T47D (cell line): ENCODE data around the gene REELD1.

Experiments used
- DNase-seq, 2 experiments: peaks; one replicate each; pipeline versions ENCODE4 v3.0.0 to v3.0.0-alpha.2; 2011 to 2012; ENCODE audit warnings: low read depth in 1 of 2, low spot score in 1 of 2
- JUND ChIP-seq: IDR thresholded peaks from 2 replicates; pipeline ENCODE4 v1.6.1; 2012; ENCODE audit warnings: low read depth
- in situ Hi-C: cut with HindIII; loops from 2 replicates; pipeline ENCODE4 v1.10.0; 2016; ENCODE audit warnings: low sequenced_read_pairs, low pct_unique_long_range_greater_than_20kb

REELD1 gene

GRCh38 chr4:146257511-146257910 is 43.2 kb downstream of the REELD1 start:
- in situ Hi-C loops: no loop called here
- DNase-seq: no peak
- TF ChIP-seq JUND: no peak

DNA sequence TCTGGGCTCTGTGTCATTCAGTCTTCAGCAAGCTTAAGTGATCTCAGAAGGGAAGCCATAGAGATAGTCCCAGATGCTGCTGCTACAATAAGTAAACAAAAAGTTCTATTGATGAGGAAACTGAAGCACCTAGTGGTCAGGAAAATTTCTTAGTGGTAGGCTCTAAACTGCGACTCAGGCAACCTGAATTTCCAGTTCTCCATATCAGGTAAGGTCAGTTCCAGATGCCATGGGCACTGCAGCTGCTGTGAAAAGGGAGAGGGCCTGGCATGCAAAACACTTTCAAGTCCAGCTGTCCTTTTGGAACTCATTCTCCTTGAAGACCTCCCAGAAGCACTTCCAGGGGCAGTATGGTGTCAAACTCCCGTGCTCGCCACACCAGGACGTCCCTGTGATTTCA is 46.2 kb downstream of the REELD1 start:
- in situ Hi-C loops: no loop called here
- no peak for DNase-seq
- no peak for TF ChIP-seq JUND

DNA sequence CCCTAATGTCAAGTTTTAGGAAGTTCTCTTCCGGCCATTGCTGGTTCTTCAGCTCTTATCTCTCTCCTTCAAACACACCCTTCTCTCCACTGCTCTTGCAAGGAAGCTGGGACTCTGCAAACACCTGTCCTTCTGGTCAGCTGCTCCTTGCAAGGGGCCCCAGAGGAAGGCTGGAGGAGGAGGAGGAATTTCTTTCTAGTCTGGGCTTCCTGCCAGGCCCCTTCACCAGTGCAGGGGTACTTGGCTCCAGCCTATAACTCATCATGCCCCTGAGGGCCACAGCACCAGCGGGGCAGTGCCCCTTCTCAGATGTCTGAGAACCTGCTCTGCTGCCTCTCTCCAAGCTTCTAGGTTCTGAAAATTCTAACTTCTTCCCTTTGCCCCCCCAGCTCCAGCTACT is 46.7 kb downstream of the REELD1 start:
- no peak for TF ChIP-seq JUND
- in situ Hi-C loops: no loop called here

DNA sequence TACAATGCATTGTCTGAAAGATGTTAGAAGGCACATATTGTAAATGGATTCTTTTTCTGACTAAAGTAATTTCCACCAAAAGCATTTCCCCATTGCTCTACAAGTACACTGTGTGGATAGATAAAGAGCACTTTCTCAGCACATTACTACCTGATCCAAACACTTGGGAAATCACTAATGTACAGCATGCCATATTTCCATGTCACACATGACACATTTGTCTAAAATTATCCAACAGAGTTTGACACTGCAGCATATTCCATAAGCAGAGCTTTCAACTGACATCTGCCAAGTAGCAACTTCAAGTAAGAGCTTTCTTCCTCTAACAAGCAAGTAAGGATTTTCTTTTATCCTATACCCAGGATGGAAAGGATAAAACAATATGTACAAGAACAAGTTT is 49.5 kb downstream of the REELD1 start:
- TF ChIP-seq JUND: no peak
- no peak for DNase-seq
- in situ Hi-C loops: no loop called here

More for the DNA sequence above, 46.7 kb downstream of the REELD1 start:
- no peak for DNase-seq

DNA sequence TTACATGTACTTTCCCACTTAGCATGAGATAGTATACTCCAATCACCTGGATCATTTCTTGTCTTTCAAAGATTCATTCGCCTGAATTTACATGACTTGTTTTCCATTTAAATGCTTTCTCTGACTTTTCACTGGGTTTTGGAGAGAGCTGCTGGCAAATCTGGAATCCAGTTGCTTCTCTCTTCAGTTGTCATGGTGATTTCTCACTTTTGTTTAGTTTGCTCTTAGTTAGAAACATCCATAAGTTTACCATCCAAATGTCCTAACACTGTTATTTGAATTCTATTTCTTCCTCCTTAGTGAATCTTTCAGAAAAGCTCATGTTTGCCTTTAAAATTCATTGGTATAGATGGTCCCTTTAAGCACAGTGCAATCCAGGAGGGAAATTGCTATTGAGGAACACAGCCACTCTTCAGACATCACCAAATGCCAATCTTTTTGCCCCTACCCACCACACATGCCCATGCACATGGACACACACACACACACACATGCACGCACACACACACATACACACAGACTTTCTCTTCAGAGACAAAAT is 51.7 kb downstream of the REELD1 start:
- DNase-seq: no peak
- in situ Hi-C loops: no loop called here
- no peak for TF ChIP-seq JUND

DNA sequence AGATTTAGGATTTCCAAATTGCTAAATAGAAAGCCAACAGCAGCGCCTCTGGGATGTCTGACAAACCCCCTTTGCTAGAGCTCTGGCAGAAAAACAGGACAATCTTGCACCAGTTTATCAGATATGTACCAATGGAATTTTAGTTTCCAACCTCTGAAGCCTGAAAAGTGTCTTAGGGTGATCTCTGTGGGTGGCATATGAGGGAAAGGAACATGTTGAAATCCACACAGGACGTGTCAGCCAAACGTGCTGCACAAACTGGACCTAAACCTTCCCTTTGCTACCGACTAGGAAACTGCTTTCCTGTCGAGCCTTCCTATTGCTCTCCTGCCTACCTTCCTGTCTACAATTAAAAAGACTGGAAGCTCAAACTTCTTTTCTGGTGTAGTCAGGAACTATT is 53.5 kb downstream of the REELD1 start:
- in situ Hi-C loops: no loop called here
- DNase-seq: no peak
- TF ChIP-seq JUND: no peak

DNA sequence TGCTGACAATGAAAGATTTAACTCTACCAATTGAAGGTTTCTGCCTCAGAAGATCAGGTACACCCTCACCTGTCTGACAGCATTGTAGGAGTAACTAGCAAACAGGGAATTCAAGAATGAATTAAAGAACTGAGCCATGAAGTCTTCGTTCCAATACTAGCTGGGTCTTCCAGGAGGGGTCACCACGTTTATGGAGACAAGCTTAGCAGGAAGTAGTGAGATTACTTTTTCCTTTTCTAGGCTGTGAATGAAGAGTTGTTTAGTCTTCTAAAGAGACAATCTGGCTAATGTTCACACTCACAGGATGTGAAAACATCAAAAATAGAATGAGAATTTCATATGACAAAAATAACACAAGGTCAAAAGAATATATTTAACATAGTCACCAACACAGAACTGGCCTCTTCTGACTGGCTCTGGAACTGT is 54.9 kb downstream of the REELD1 start:
- in situ Hi-C loops: no loop called here
- no peak for DNase-seq

GRCh38 chr4:146271466-146271865 is 57.1 kb downstream of the REELD1 start:
- DNase-seq: no peak
- in situ Hi-C loops: no loop called here
- no peak for TF ChIP-seq JUND

More for the DNA sequence above, 54.9 kb downstream of the REELD1 start:
- no peak for TF ChIP-seq JUND

DNA sequence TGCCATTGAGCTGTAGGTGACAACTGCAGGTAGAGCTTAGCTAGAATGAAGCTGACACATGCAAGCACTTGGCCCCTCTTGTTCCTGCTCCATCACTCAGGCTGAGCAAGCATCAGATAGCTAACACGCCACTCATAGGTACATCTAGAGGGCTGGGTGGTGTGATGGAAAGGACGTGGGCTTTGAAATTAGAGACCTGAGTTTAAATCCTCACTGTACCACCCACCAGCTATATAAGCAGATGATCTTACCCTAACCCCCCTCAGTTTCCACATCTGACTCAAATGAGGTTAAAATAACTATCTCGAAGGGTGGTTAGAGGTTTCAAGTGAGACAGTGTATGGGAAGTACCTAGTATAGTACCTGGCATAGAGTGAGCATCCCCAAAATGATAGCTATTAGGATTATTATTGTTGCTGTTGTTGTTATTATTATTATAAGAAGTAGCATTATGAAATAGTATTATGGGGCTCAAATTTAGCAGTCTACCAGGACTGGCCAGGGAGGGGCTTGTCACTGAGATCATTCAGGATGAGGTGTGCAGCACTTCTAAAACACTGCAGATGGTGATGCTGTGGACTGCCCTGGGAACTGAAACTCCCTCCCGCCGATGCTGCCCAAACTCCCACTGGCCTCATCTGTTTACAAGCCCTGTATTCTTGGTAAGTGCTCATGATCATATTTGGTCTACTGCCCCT is 59.0 kb downstream of the REELD1 start:
- no peak for DNase-seq
- in situ Hi-C loops: no loop called here
- TF ChIP-seq JUND: no peak

GRCh38 chr4:146274774-146275173 is 60.4 kb downstream of the REELD1 start:
- TF ChIP-seq JUND: no peak
- no peak for DNase-seq
- in situ Hi-C loops: no loop called here

DNA sequence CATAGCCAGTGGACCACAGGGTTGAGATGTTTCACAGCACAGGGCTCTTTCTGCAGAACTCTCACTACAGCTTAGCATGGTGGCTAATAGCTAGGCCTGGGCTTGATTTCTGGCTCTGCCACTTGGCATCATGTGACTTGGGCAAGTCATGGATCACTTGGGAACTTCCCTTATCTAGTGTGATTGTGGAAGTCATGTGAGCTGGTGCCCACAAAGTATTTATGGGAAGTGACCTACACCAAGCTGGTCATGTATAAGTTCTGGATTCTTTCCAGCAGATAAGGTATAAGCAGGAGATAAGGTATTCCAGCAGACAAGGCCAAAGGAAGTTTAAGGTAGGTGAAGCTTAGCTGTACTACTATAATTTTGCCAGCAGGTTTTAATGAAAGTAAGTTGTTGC is 61.0 kb downstream of the REELD1 start:
- in situ Hi-C loops: no loop called here
- TF ChIP-seq JUND: no peak
- no peak for DNase-seq

DNA sequence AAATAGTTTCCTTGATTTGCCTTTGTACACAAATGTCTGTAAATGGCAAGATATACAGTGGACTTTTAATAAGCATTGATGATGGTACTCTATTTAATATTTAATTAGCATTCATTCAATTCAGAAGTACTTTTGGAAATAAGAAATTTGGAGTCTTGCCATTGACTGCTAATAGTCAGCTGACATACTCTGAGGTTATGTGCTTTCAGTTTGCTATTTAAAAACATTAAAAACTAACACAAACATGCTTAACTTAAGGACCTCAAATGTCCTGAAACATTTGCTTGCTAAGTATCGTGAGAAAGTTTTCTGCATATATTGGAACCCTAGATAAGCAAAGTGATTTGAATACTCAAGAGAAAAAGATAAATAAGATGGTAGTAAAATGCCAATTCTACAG is 64.6 kb downstream of the REELD1 start:
- no peak for TF ChIP-seq JUND
- in situ Hi-C loops: no loop called here
- no peak for DNase-seq
